ENCODE measurements around the gene SERPING1.
"Not testable (repeated sequence)": the region's sequence is repeated elsewhere in the genome, so short reads cannot be mapped to it uniquely, and the experiment has no call there.

DNA sequence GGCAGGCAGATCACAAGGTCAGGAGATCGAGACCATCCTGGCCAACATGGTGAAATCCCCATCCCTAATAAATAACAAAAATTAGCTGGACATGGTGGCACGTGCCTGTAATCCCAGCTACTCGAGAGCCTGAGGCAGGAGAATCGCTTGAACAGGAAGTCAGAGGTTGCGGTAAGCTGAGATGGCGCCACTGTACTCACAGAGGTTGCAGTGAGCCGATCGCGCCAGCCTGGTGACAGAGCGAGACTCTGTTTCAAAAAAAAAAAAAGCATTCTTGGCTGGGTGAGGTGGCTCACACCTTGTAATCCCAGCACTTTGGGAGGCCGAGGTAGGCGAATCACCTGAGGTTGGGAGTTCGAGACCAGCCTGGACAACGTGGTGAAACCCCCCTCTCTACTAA is 54.7 kb downstream of the SERPING1 start:
- TF ChIP-seq CTCF (conservative IDR thresholded peaks at IDR 0.05; ENCODE audit: low read depth, low read length); EZH2 (IDR thresholded peaks at IDR 0.05; ENCODE audit: borderline replicate concordance, low read depth, low read length, poor library complexity, severe bottlenecking): not testable (repeated sequence)

Data from A673 (cell line).